Breast epithelium (tissue), 3 donors: ENCODE measurements around the gene RCAN3.

Experiments
- CTCF ChIP-seq, 3 donors: fragments of 450-650 bp; IDR thresholded peaks; one replicate each; pipeline ENCODE4 v1.5.1; 2016 to 2017; ENCODE audit warnings: antibody characterized with exemption in 3 of 3, mild to moderate bottlenecking in 3 of 3, moderate library complexity in 3 of 3
- POLR2AphosphoS5 ChIP-seq, 3 donors: sonication (generic); formaldehyde crosslinking; IDR thresholded peaks; one replicate each; pipeline ENCODE4 v1.6.1; 2017; ENCODE audit warnings: antibody characterized with exemption in 3 of 3

- TF ChIP-seq CTCF (IDR thresholded peaks at IDR 0.05) = no peak
- no peak for TF ChIP-seq POLR2AphosphoS5 (IDR thresholded peaks at IDR 0.05)
These were observed 18.4 kb upstream of the RCAN3 start for GRCh38 chr1:24484199-24484598.
